Measurements from ENCODE around the gene GAS7. TPM values are rescaled to one million over a fixed set of nuclear protein-coding genes. Genes with fewer than 3 reads are reported as not detected.

The GAS7 gene
- total and polyA plus RNA-seq, 9 of the 15 experiments (the other 6 are each of a cell fraction or from before 2014, with no cell fraction given) = 0.11 to 0.33 TPM; not detected in 7

DNA sequence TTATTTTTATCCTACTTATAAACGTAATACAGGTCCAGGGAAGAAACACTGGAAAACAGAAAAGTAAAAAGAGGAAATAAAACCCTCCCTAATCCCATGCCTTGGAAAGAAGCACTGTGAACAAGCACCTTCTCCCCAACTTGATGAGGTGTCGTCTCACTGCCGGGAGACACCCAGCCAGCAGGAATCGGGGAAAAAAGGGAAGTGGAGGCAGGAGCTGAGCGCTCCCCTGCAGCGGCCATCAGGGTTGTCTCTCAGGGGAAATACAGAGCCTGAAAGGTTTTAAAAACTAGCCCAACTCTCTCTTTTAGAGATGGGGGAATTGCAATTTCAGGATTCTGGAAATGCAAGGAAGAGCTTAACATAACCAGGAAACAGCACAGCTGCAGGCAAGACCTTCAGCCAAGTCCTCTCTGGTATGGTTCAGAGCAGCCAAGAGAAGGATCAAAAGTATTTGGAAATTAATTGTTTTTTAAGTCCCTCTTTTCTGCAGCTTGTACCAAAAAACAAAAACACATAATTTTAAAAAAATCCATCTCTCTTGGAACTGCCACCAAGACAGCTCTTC, 197.0 kb downstream of the GAS7 start:
- TF ChIP-seq, protein P1, sequence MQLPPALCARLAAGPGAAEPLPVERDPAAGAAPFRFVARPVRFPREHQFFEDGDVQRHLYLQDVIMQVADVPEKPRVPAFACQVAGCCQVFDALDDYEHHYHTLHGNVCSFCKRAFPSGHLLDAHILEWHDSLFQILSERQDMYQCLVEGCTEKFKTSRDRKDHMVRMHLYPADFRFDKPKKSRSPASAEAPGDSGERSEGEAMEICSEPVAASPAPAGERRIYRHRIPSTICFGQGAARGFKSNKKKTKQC (CRISPR knock-in tag; IDR thresholded peaks at IDR 0.05) = no peak
- 0 out of 2 replicates have a peak, but pooled peaks have one; percentile 21 for TF ChIP-seq SPI1 (IDR thresholded peaks at IDR 0.05; ENCODE audit: borderline replicate concordance, low read depth, low read length)
- TF ChIP-seq ZNF785 (CRISPR knock-in tag; IDR thresholded peaks at IDR 0.05) = no peak
- H3K9me1 ChIP-seq (ENCODE audit: control insufficient read depth, insufficient read depth, low read length) = no peaks in the 10 kb centered on the region
- intact Hi-C loops (cut with micrococcal nuclease) = no loop called here
- CTCF ChIA-PET (ENCODE audit: low intra/inter-chr PET ratio) = no interaction called here
- no TSS peak for BruUV-seq (replicated peaks)
- no peak overlapping the region for H3K27ac ChIP-seq (ENCODE audit: extremely low read depth, low read depth, low read length)
- H4K20me1 ChIP-seq (replicated peaks; ENCODE audit: control insufficient read depth, insufficient read depth, low read length) = no peaks in the 10 kb centered on the region
- H3K36me3 ChIP-seq (ENCODE audit: control insufficient read depth, insufficient read depth, low read length) = no peaks in the 10 kb centered on the region
- in situ Hi-C loops (cut with MboI) = no loop called here
- ATAC-seq (no peak), DNase-seq (ENCODE audit: extremely low read depth in 1 of 4, low spot score in 3 of 4) (no peak), FAIRE-seq (no peak)
- POLR2A ChIA-PET = no interaction called here
- no peaks in the 10 kb centered on the region for H3K9me3 ChIP-seq (replicated peaks; ENCODE audit: control insufficient read depth, insufficient read depth, low read depth, low read length)
- no peak overlapping the region for H3K4me3 ChIP-seq
- no peak overlapping the region for H3K9ac ChIP-seq (ENCODE audit: insufficient read depth in 1 of 2, low read depth in 2 of 2, low read length in 2 of 2)
- H3K4me2 ChIP-seq (ENCODE audit: insufficient read depth, low read length) = no peak overlapping the region
- H3K4me1 ChIP-seq (replicated peaks in 1 of 2; ENCODE audit: control insufficient read depth in 2 of 2, insufficient read depth in 2 of 2, low read length in 2 of 2) = no peaks in the 10 kb centered on the region
- no peak overlapping the region for H2AFZ ChIP-seq (ENCODE audit: low read depth, low read length)
- H3K79me2 ChIP-seq (ENCODE audit: control insufficient read depth, insufficient read depth, low read length) = no peaks in the 10 kb centered on the region
- 0% methylated on average over 6 of the region's 6 CpGs for WGBS (ENCODE audit: insufficient coverage, low coverage, missing lambda C conversion rate)
- no peaks in the 10 kb centered on the region for H3K27me3 ChIP-seq (ENCODE audit: control insufficient read depth in 2 of 2, insufficient read depth in 2 of 2, low read length in 2 of 2)

DNA sequence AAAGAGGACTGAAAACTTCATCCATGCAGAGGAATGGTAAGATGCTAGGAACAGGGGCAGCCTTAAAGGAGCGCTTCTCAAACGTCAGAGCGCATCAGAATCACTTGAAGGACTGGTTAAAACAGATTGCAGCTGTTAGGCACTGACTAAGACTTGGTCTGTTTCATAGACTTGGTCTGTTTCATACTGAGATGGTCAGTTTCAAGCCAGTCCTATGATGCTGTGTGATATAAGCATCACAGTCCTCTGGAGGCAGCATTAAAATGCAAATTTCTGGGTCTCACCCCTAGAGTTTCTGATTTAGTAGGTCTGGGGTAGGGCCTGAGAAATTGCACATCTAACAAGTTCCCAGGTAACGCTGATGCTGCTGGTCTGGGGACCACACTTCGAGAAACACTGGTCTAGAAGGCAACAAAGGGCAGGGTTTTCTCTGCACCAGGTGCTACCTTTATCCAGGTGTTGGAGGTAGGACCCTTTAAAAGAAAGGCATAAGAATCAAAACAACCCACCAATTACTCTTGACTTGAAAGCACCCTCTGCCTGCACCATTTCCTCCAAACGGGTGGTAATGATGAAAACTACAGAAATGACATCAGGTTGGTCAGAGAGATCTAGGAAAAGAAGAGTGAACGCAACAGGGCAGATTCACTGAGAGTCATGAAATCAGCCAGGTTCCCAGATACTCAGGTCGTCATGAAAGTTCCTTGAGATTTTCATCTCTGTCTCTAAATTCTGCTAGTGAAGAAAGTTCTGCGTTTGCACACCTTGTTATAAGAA, 198.3 kb downstream of the GAS7 start:
- no peaks in the 10 kb centered on the region for H3K36me3 ChIP-seq (ENCODE audit: control insufficient read depth, insufficient read depth, low read length)
- H3K9me3 ChIP-seq (replicated peaks; ENCODE audit: control insufficient read depth, insufficient read depth, low read depth, low read length) = no peaks in the 10 kb centered on the region
- FAIRE-seq = no peak
- H2AFZ ChIP-seq (ENCODE audit: low read depth, low read length) = no peak overlapping the region
- no peak for ATAC-seq
- ChIA-PET POLR2A (no interaction called here), CTCF (ENCODE audit: low intra/inter-chr PET ratio) (no interaction called here)
- no peak for DNase-seq (ENCODE audit: extremely low read depth in 1 of 4, low spot score in 3 of 4)
- H3K4me3 ChIP-seq = no peak overlapping the region
- H3K27ac ChIP-seq (ENCODE audit: extremely low read depth, low read depth, low read length) = no peak overlapping the region
- in situ Hi-C loops (cut with MboI) = no loop called here
- H4K20me1 ChIP-seq (replicated peaks; ENCODE audit: control insufficient read depth, insufficient read depth, low read length) = no peaks in the 10 kb centered on the region
- no peaks in the 10 kb centered on the region for H3K4me1 ChIP-seq (replicated peaks in 1 of 2; ENCODE audit: control insufficient read depth in 2 of 2, insufficient read depth in 2 of 2, low read length in 2 of 2)
- TF ChIP-seq ZNF551 (CRISPR knock-in tag; IDR thresholded peaks at IDR 0.05) (no peak), NUFIP1 (IDR thresholded peaks at IDR 0.05; ENCODE audit: partially characterized antibody) (no peak)
- no peak overlapping the region for H3K9ac ChIP-seq (ENCODE audit: insufficient read depth in 1 of 2, low read depth in 2 of 2, low read length in 2 of 2)
- no peaks in the 10 kb centered on the region for H3K27me3 ChIP-seq (ENCODE audit: control insufficient read depth in 2 of 2, insufficient read depth in 2 of 2, low read length in 2 of 2)
- no peaks in the 10 kb centered on the region for H3K9me1 ChIP-seq (ENCODE audit: control insufficient read depth, insufficient read depth, low read length)
- H3K79me2 ChIP-seq (ENCODE audit: control insufficient read depth, insufficient read depth, low read length) = no peaks in the 10 kb centered on the region
- intact Hi-C loops (cut with micrococcal nuclease) = no loop called here
- 0% methylated on average over 9 of the region's 9 CpGs for WGBS (ENCODE audit: insufficient coverage, low coverage, missing lambda C conversion rate)
- no peak overlapping the region for H3K4me2 ChIP-seq (ENCODE audit: insufficient read depth, low read length)
- BruUV-seq (replicated peaks) = no TSS peak
